AG09309 (cell line): ENCODE results near the gene AJUBA.

Source experiments
- DNase-seq: peaks from one replicate; pipeline ENCODE4 v3.0.0-alpha.2; 2010; ENCODE audit warnings: low read depth
- H3K4me3 ChIP-seq: 2 replicates; pipeline ENCODE4 v1.5.1; 2011; ENCODE audit warnings: mild to moderate bottlenecking, low read depth, low read length, moderate library complexity; ENCODE audit not compliant: control insufficient read depth
- CTCF ChIP-seq: IDR thresholded peaks from 2 replicates; pipeline ENCODE4 v1.5.1; 2011; ENCODE audit warnings: mild to moderate bottlenecking, low read depth, low read length, inconsistent platforms; ENCODE audit not compliant: insufficient read depth, control insufficient read depth; ENCODE audit errors: missing control alignments

AJUBA gene

DNA sequence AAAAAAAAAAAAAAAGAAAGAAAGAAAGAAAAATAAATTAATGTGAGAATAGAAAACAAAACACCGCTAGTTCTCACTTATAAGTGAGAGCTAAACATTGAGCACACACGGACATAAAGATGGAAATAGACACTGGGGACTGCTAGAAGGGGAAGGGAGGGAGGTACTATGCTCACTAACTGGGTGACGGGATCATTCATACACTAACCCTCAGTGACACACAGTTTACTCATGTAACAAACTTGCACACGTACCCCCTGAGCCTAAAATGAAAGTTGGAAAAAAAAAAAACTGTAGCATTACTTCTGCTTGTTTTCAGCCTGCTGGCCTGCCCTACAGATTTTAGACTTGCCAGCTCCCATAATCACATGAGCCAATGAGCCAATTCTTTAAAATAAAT, 42.7 kb downstream of the AJUBA start:
- DNase-seq: peak; percentile 28
- no peak overlapping the region for H3K4me3 ChIP-seq
- no peak for TF ChIP-seq CTCF

- no peak overlapping the region for H3K4me3 ChIP-seq
- TF ChIP-seq CTCF: no peak
Measured at GRCh38 chr14:22935156-22935555, 47.2 kb downstream of the AJUBA start.

GRCh38 chr14:22932146-22932545, 50.2 kb downstream of the AJUBA start:
- no peak for TF ChIP-seq CTCF
- DNase-seq: no peak
- H3K4me3 ChIP-seq: no peak overlapping the region

More at GRCh38 chr14:22935156-22935555, 47.2 kb downstream of the AJUBA start:
- no peak for DNase-seq

- no peak for TF ChIP-seq CTCF
- H3K4me3 ChIP-seq: peak overlapping the region; percentile 47
- no peak for DNase-seq
Measured at GRCh38 chr14:22929961-22930364, 52.4 kb downstream of the AJUBA start.

DNA sequence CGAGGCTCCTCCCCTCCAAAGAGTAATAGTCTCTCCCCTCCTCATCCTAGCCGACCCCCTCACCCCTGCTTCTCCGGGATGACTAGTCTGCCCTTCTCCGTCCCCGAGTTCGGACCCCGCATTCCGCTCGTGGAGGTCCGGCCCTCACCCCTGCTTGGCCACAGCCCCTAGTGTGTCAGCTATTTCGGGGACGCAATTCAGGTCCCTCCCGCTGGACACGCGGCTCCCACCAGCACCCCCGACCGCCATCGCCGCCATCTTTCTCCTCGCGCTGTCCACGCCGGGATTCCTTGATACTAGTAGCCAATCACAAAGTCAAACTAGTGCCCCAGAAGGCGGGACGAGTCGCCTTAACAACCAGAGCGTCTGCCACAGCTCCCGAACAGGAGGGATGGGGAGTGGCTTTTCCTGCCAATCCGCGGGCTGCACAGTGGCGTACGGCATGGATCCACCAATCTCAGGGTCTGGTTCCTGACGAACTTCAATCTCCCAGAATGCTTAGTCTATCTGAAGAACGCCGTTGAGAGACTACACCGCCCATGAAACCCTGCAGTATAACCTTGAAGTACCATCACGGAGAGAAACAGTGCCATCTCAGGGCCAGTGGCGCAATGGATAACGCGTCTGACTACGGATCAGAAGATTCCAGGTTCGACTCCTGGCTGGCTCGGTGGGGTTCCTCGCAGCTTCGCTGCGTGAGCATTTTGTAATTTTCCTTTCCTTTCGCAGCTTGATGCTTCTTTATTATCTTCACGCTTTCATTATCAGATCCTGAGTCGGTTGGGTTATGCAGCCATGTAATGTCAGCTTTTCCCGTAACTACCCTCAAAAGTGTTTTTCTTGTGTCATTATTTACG, 53.0 kb downstream of the AJUBA start, which contains the start of gene PRMT5:
Gene PRMT5 (minus strand): TSS at position 273 of the 857 bp plus-strand sequence. CDS start 15 bp downstream, at position 258.
- no peak for TF ChIP-seq CTCF
- DNase-seq: peak; percentile 99
- peak within 1 kb of the TSS; percentile 95 for H3K4me3 ChIP-seq

GRCh38 chr14:22928237-22929103, 53.9 kb downstream of the AJUBA start:
- H3K4me3 ChIP-seq: peak overlapping the region; percentile 95
- TF ChIP-seq CTCF: no peak
- no peak for DNase-seq
